B cell (primary cell): ENCODE measurements around the gene EVA1A. TPM values are rescaled to one million over a fixed set of nuclear protein-coding genes. Genes with fewer than 3 reads are reported as not detected.

Source experiments
- ATAC-seq: fragments of 200-7000 bp; cut with Tn5 transposase; one replicate; pipeline ENCODE4 v1.10.0; 2021; ENCODE audit warnings: low read depth, mild to moderate bottlenecking, moderate number of reproducible peaks, moderate library complexity
- CTCF ChIA-PET: fragments of 350-600 bp; sonication (Branson Sonifier 250); formaldehyde crosslinking; loops from one replicate; lab custom pipeline; 2021; ENCODE audit warnings: antibody characterized with exemption, inconsistent platforms; lab: Charles Lee
- POLR2A ChIA-PET: fragments of 350-600 bp; sonication (Branson Sonifier 250); formaldehyde crosslinking; loops from one replicate; lab custom pipeline; 2021; ENCODE audit warnings: antibody characterized with exemption; lab: Charles Lee
- DNase-seq: peaks from one replicate; pipeline ENCODE4 v3.0.0; 2013
- H2AFZ ChIP-seq: 2 replicates; pipeline ENCODE4 v1.6.1; 2012; ENCODE audit warnings: mild to moderate bottlenecking, low read depth, low read length; ENCODE audit not compliant: insufficient read depth, poor library complexity, severe bottlenecking
- H3K27ac ChIP-seq, 2 donors: 1 replicate in 1 of 2; 2 replicates in 1 of 2; pipeline ENCODE4 v1.5.1; 2012 to 2013; ENCODE audit warnings: low read length in 2 of 2, mild to moderate bottlenecking in 2 of 2, moderate library complexity in 1 of 2
- H3K27me3 ChIP-seq, 4 experiments: fragments of 200-600 bp in 1 of 4; sonication (generic) in 1 of 4; replicated peaks in 1 of 4; 1 replicate in 2 of 4; 2 replicates in 2 of 4; pipeline versions ENCODE4 v1.6.1 to v1.7.0; 2013 to 2016; ENCODE audit warnings: low read length in 3 of 4, mild to moderate bottlenecking in 2 of 4, mixed read lengths in 1 of 4, moderate library complexity in 1 of 4; ENCODE audit not compliant: insufficient read depth in 4 of 4, control insufficient read depth in 3 of 4; ENCODE audit errors: control extremely low read depth in 1 of 4
- H3K36me3 ChIP-seq, 2 experiments: replicated peaks in 1 of 2; 1 replicate in 1 of 2; 2 replicates in 1 of 2; pipeline versions ENCODE4 v1.6.1 to v1.7.1; 2013; ENCODE audit warnings: low read length in 1 of 2; ENCODE audit not compliant: insufficient read depth in 2 of 2, control insufficient read depth in 1 of 2; ENCODE audit errors: control extremely low read depth in 1 of 2, extremely low read depth in 1 of 2
- H3K4me1 ChIP-seq, 2 donors: fragments of 200-600 bp in 1 of 2; sonication (generic) in 1 of 2; 1 replicate in 1 of 2; 2 replicates in 1 of 2; pipeline versions ENCODE4 v1.5.1 to v1.6.1; 2013 to 2017; ENCODE audit warnings: low read length in 2 of 2; ENCODE audit not compliant: control insufficient read depth in 2 of 2, insufficient read depth in 2 of 2
- H3K4me2 ChIP-seq: replicated peaks from 2 replicates; pipeline ENCODE3; 2012; ENCODE audit warnings: mild to moderate bottlenecking, low read depth, low read length; ENCODE audit not compliant: poor library complexity, severe bottlenecking
- H3K4me3 ChIP-seq, 5 experiments: fragments of 200-600 bp in 1 of 5; sonication (generic) in 1 of 5; 1 replicate in 3 of 5; 2 replicates in 2 of 5; pipeline versions ENCODE4 v1.5.1 to v1.7.0; 2011 to 2016; ENCODE audit warnings: low read length in 4 of 5, mild to moderate bottlenecking in 4 of 5, low read depth in 2 of 5, control low read depth in 1 of 5, moderate library complexity in 1 of 5; ENCODE audit not compliant: insufficient read depth in 1 of 5; ENCODE audit errors: control extremely low read depth in 1 of 5, extremely low read depth in 1 of 5
- H3K79me2 ChIP-seq: fragments of 200-600 bp; sonication (generic); one replicate; pipeline ENCODE4 v1.6.0; 2016; ENCODE audit warnings: low read length; ENCODE audit not compliant: control insufficient read depth, insufficient read depth
- H3K9ac ChIP-seq: fragments of 200-600 bp; sonication (generic); 2 replicates; pipeline ENCODE4 v1.6.1; 2017; ENCODE audit warnings: mild to moderate bottlenecking, low read length, moderate library complexity
- H3K9me3 ChIP-seq, 3 donors: one replicate each; pipeline versions ENCODE4 v1.6.1 to v1.7.1; 2013; ENCODE audit warnings: low read length in 2 of 3; ENCODE audit not compliant: control insufficient read depth in 2 of 3, insufficient read depth in 1 of 3; ENCODE audit errors: control extremely low read depth in 1 of 3
- H4K20me1 ChIP-seq: 2 replicates; pipeline ENCODE4 v1.6.0; 2012; ENCODE audit warnings: mild to moderate bottlenecking, low read length; ENCODE audit not compliant: insufficient read depth, control insufficient read depth, poor library complexity, severe bottlenecking
- H3K27ac Mint-ChIP-seq: one replicate; pipeline ENCODE4 v1.8.0; 2021; ENCODE audit warnings: mixed read lengths
- H3K27me3 Mint-ChIP-seq: one replicate; pipeline ENCODE4 v1.8.0; 2021; ENCODE audit warnings: mixed read lengths
- H3K4me1 Mint-ChIP-seq: one replicate; pipeline ENCODE4 v1.8.0; 2021; ENCODE audit warnings: mixed read lengths
- H3K4me3 Mint-ChIP-seq: one replicate; pipeline ENCODE4 v1.8.0; 2021; ENCODE audit warnings: mixed read lengths
- H3K9me3 Mint-ChIP-seq: one replicate; pipeline ENCODE4 v1.8.0; 2022; ENCODE audit warnings: mixed read lengths; ENCODE audit not compliant: insufficient read depth
- CTCF ChIP-seq: fragments of 200-600 bp; IDR thresholded peaks from one replicate; pipeline ENCODE4 v1.8.0; 2022; ENCODE audit warnings: antibody characterized with exemption, mild to moderate bottlenecking
- EZH2 ChIP-seq: IDR thresholded peaks from 2 replicates; pipeline ENCODE4 v1.6.1; 2012; ENCODE audit warnings: borderline replicate concordance, low read depth, mild to moderate bottlenecking, moderate library complexity, low read length; ENCODE audit not compliant: insufficient read depth, poor library complexity, severe bottlenecking
- WGBS: methylation state at CpG from one replicate; pipeline ENCODE4 v1.1.5; 2013; ENCODE audit warnings: missing lambda C conversion rate; ENCODE audit not compliant: insufficient coverage; 5-methylcytosine and 5-hydroxymethylcytosine counted together
- intact Hi-C: fragments of 100-400 bp; cut with micrococcal nuclease; formaldehyde crosslinking; loops from one replicate; pipeline ENCODE4 v1.10.0; 2022
- polyA plus RNA-seq: library from polyadenylated mRNA; depleted of rRNA; stranded (reverse); fragments of >200 nt; gene quantifications from 2 replicates; pipeline ENCODE4 v1.2.3, GENCODE V29; 2012
- total RNA-seq, 2 donors: library from RNA; stranded (reverse); fragments of 120-200 nt in 1 of 2; gene quantifications; 1 replicate in 1 of 2; 2 replicates in 1 of 2; pipeline versions ENCODE4 v1.2.3 to v1.2.4, GENCODE V29; 2013 to 2022

Gene EVA1A
- total and polyA plus RNA-seq, 2 donors (not counting 1 experiment from before 2014, with no cell fraction given): not detected

- no peaks in the 10 kb centered on the region for H3K36me3 ChIP-seq
- H3K4me1 ChIP-seq: no peaks in the 10 kb centered on the region
- no peak overlapping the region for H3K4me3 ChIP-seq
- no peaks in the 10 kb centered on the region for H3K9me3 ChIP-seq
- no peaks in the 10 kb centered on the region for H3K79me2 ChIP-seq
- H3K27ac Mint-ChIP-seq: no peak overlapping the region
- DNase-seq (no peak), ATAC-seq (no peak)
- no peak overlapping the region for H3K4me2 ChIP-seq
- 84% methylated on average over 6 of the region's 8 CpGs for WGBS
- no peak overlapping the region for H3K27ac ChIP-seq
- no peak overlapping the region for H3K9ac ChIP-seq
- H3K27me3 Mint-ChIP-seq: peaks cover 46% of the 10 kb centered on the region
- no peak overlapping the region for H2AFZ ChIP-seq
- POLR2A ChIA-PET: no interaction called here
- CTCF ChIA-PET: no interaction called here
- H3K27me3 ChIP-seq: peaks cover 0 to 6% (median 2%) of the 10 kb centered on the region in 4 experiments
- no peaks in the 10 kb centered on the region for H4K20me1 ChIP-seq
- no peaks in the 10 kb centered on the region for H3K9me3 Mint-ChIP-seq
- no peak overlapping the region for H3K4me3 Mint-ChIP-seq
- H3K4me1 Mint-ChIP-seq: no peaks in the 10 kb centered on the region
- TF ChIP-seq CTCF: no peak
- no peak for TF ChIP-seq EZH2
- intact Hi-C loops: no loop called here
Measured at GRCh38 chr2:75570024-75570947, 9.5 kb upstream of the EVA1A start.

- H3K4me3 ChIP-seq: no peak overlapping the region
- H3K4me1 Mint-ChIP-seq: no peaks in the 10 kb centered on the region
- no peaks in the 10 kb centered on the region for H3K36me3 ChIP-seq
- H3K9ac ChIP-seq: no peak overlapping the region
- TF ChIP-seq CTCF (no peak), EZH2 (no peak)
- H3K4me1 ChIP-seq: no peaks in the 10 kb centered on the region
- no peaks in the 10 kb centered on the region for H3K9me3 Mint-ChIP-seq
- no peak for DNase-seq
- H2AFZ ChIP-seq: no peak overlapping the region
- H3K27ac ChIP-seq: no peak overlapping the region
- POLR2A ChIA-PET: no interaction called here
- peaks cover 0 to 6% (median 2%) of the 10 kb centered on the region in 4 experiments for H3K27me3 ChIP-seq
- H3K27me3 Mint-ChIP-seq: peaks cover 51% of the 10 kb centered on the region
- CTCF ChIA-PET: no interaction called here
- H3K4me3 Mint-ChIP-seq: no peak overlapping the region
- no peak overlapping the region for H3K27ac Mint-ChIP-seq
- no peak overlapping the region for H3K4me2 ChIP-seq
- no peaks in the 10 kb centered on the region for H4K20me1 ChIP-seq
- intact Hi-C loops: no loop called here
- no peaks in the 10 kb centered on the region for H3K79me2 ChIP-seq
- no peak for ATAC-seq
- 85% methylated on average over 2 of the region's 5 CpGs for WGBS
- no peaks in the 10 kb centered on the region for H3K9me3 ChIP-seq
Measured at GRCh38 chr2:75569546-75569945, 8.8 kb upstream of the EVA1A start.
